CD14-positive monocyte (primary cell): ENCODE results near the gene CNIH2. TPM values are rescaled to one million over a fixed set of nuclear protein-coding genes. Genes with fewer than 3 reads are reported as not detected.
A peak's percentile ranks its signal among the peaks of the same experiment; 100 is the strongest.

Experiments used
- DNase-seq, 3 donors: peaks; one replicate each; pipeline ENCODE4 v3.0.0-alpha.2; 2011 to 2022
- H2AFZ ChIP-seq: 2 replicates; pipeline ENCODE4 v1.6.0; 2012; ENCODE audit warnings: mild to moderate bottlenecking, low read depth, low read length, inconsistent platforms; ENCODE audit not compliant: insufficient read depth, poor library complexity, severe bottlenecking
- H3K27ac ChIP-seq, 2 donors: 1 replicate in 1 of 2; 2 replicates in 1 of 2; pipeline ENCODE4 v1.5.1; 2012 to 2013; ENCODE audit warnings: low read length in 2 of 2, control low read depth in 1 of 2, inconsistent platforms in 1 of 2, low read depth in 1 of 2, mild to moderate bottlenecking in 1 of 2
- H3K27me3 ChIP-seq, 2 donors: one replicate each; pipeline versions ENCODE4 v1.6.0 to v1.6.1; 2011 to 2013; ENCODE audit warnings: low read length in 2 of 2; ENCODE audit not compliant: control insufficient read depth in 2 of 2, insufficient read depth in 2 of 2
- H3K36me3 ChIP-seq, 2 donors: replicated peaks in 1 of 2; 1 replicate in 1 of 2; 2 replicates in 1 of 2; pipeline versions ENCODE4 v1.5.1 to v1.6.1; 2012 to 2013; ENCODE audit warnings: low read length in 2 of 2, control low read depth in 1 of 2, inconsistent platforms in 1 of 2, mild to moderate bottlenecking in 1 of 2; ENCODE audit not compliant: insufficient read depth in 2 of 2, control insufficient read depth in 1 of 2
- H3K4me1 ChIP-seq, 2 donors: 1 replicate in 1 of 2; 2 replicates in 1 of 2; pipeline versions ENCODE4 v1.5.1 to v1.6.1; 2012 to 2013; ENCODE audit warnings: low read length in 2 of 2, control low read depth in 1 of 2, inconsistent platforms in 1 of 2, mild to moderate bottlenecking in 1 of 2, moderate library complexity in 1 of 2; ENCODE audit not compliant: insufficient read depth in 2 of 2, control insufficient read depth in 1 of 2
- H3K4me2 ChIP-seq: replicated peaks from 2 replicates; pipeline ENCODE3; 2012; ENCODE audit warnings: low read length, moderate library complexity, mild to moderate bottlenecking; ENCODE audit not compliant: poor library complexity, severe bottlenecking; ENCODE audit errors: extremely low read depth
- H3K4me3 ChIP-seq, 3 experiments: fragments of 200-600 bp in 1 of 3; sonication (generic) in 1 of 3; replicated peaks in 1 of 3; 1 replicate in 2 of 3; 2 replicates in 1 of 3; pipeline ENCODE4 v1.5.1; 2011 to 2013; ENCODE audit warnings: low read length in 3 of 3, mild to moderate bottlenecking in 3 of 3, control low read depth in 2 of 3, low read depth in 2 of 3, inconsistent platforms in 1 of 3, moderate library complexity in 1 of 3
- H3K79me2 ChIP-seq: 2 replicates; pipeline ENCODE4 v1.6.0; 2012; ENCODE audit warnings: mild to moderate bottlenecking, control low read depth, inconsistent platforms, low read length, moderate library complexity; ENCODE audit not compliant: insufficient read depth
- H3K9ac ChIP-seq: 2 replicates; pipeline ENCODE4 v1.6.0; 2017; ENCODE audit warnings: low read length, mild to moderate bottlenecking; ENCODE audit not compliant: insufficient read depth, poor library complexity, severe bottlenecking
- H3K9me3 ChIP-seq, 2 donors: replicated peaks in 1 of 2; 1 replicate in 1 of 2; 2 replicates in 1 of 2; pipeline versions ENCODE4 v1.5.1 to v1.6.1; 2012 to 2013; ENCODE audit warnings: low read length in 2 of 2, control low read depth in 1 of 2; ENCODE audit not compliant: control insufficient read depth in 1 of 2, insufficient read depth in 1 of 2
- H4K20me1 ChIP-seq: 2 replicates; pipeline ENCODE4 v1.6.0; 2012; ENCODE audit warnings: mild to moderate bottlenecking, low read length, control low read depth, moderate library complexity; ENCODE audit not compliant: insufficient read depth
- H3K27ac Mint-ChIP-seq, 7 donors: one replicate each; pipeline ENCODE4 v1.8.0; 2020; ENCODE audit warnings: mild to moderate bottlenecking in 7 of 7, mixed read lengths in 7 of 7, moderate library complexity in 6 of 7, inconsistent platforms in 2 of 7
- H3K27me3 Mint-ChIP-seq, 3 donors: one replicate each; pipeline ENCODE4 v1.8.0; 2021 to 2022; ENCODE audit warnings: low read depth in 3 of 3, mild to moderate bottlenecking in 3 of 3, mixed read lengths in 3 of 3, moderate library complexity in 3 of 3, inconsistent platforms in 1 of 3
- H3K36me3 Mint-ChIP-seq, 2 donors: one replicate each; pipeline ENCODE4 v1.8.0; 2020; ENCODE audit warnings: mixed read lengths in 2 of 2, inconsistent platforms in 1 of 2, mild to moderate bottlenecking in 1 of 2
- H3K4me1 Mint-ChIP-seq: one replicate; pipeline ENCODE4 v1.8.0; 2020; ENCODE audit warnings: mild to moderate bottlenecking, mixed read lengths
- H3K4me3 Mint-ChIP-seq, 2 donors: one replicate each; pipeline ENCODE4 v1.8.0; 2020; ENCODE audit warnings: mild to moderate bottlenecking in 2 of 2, mixed read lengths in 2 of 2, moderate library complexity in 1 of 2
- H3K9me3 Mint-ChIP-seq, 7 donors: one replicate each; pipeline ENCODE4 v1.8.0; 2020 to 2022; ENCODE audit warnings: mixed read lengths in 7 of 7, mild to moderate bottlenecking in 6 of 7, moderate library complexity in 6 of 7, inconsistent platforms in 2 of 7
- WGBS: methylation state at CpG from one replicate; pipeline ENCODE4 v1.1.5; 2013; ENCODE audit warnings: missing lambda C conversion rate; ENCODE audit not compliant: insufficient coverage; 5-methylcytosine and 5-hydroxymethylcytosine counted together
- intact Hi-C, 2 donors: fragments of 100-400 bp; cut with micrococcal nuclease; formaldehyde crosslinking; loops; one replicate each; pipeline versions ENCODE4 v1.15.0 to v1.15.1; 2023
- polyA plus RNA-seq, 3 donors: library from polyadenylated mRNA; depleted of rRNA in 1 of 3; unstranded in 2 of 3; stranded (reverse) in 1 of 3; fragments of 300-500 nt in 2 of 3; fragments of >200 nt in 1 of 3; fragmentation: Illumina TruSeq in 2 of 3; gene quantifications; 1 replicate in 2 of 3; 2 replicates in 1 of 3; pipeline ENCODE4 v1.2.3, GENCODE V29; 2012 to 2021
- TF ChIP-seq, protein P1 (sequence below): fragments of 200-600 bp; IDR thresholded peaks from one replicate; pipeline ENCODE4 v1.8.0; 2022; ENCODE audit warnings: antibody characterized with exemption, mild to moderate bottlenecking

CNIH2 gene
- polyA plus RNA-seq, 3 donors = 1.2 TPM; not detected in 2

DNA sequence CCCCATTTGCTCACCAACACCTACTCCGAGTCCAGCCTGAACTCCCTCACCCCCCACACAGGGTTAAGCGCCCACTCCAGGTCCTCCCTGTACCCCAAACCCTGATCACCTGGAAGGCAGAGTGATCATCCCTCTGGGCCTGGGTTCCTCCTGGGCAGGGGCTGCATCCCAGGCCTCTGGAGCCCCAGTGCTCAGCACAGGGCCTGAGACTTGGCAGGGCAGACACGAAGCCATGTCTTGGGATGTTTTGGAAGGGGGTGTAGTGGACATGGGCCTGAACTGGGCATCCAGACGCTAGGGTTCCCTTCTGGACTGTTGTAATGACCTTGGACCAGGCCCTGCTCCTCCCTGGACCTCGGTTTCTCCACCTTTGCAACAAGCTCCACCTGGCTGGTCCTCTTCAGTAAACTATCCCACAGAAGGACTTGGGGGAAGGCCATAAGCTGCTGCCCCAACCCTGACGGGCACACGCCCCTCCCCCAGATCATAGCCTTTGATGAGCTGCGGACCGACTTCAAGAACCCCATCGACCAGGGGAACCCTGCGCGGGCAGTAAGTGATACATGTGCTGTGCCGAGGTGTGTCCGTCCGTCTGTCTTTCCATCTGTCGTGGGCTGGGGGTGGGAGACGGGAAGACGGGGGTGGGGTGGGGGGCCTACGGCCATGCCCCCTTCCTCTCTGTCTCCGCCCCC is 3.9 kb downstream of the CNIH2 start:
- Histone ChIP-seq H3K4me1 (peaks cover 11 to 26% of the 10 kb centered on the region in 2 donors), H3K4me2 (no peak overlapping the region), H4K20me1 (peaks cover 49% of the 10 kb centered on the region), H3K27me3 (peaks cover 3 to 23% of the 10 kb centered on the region in 2 donors), H3K9me3 (no peaks in the 10 kb centered on the region), H3K9ac (no peak overlapping the region), H2AFZ (no peak overlapping the region), H3K79me2 (no peaks in the 10 kb centered on the region), H3K36me3 (peaks cover 3 to 14% of the 10 kb centered on the region in 2 donors), H3K4me3 (no peak overlapping the region), H3K27ac (no peak overlapping the region)
- intact Hi-C loops = loop anchor here (2.0 kb wide), 1 partner anchor 59 kb away; no protein-coding TSS in a partner anchor
- 58% methylated on average over 7 of the region's 20 CpGs for WGBS
- TF ChIP-seq, protein P1, sequence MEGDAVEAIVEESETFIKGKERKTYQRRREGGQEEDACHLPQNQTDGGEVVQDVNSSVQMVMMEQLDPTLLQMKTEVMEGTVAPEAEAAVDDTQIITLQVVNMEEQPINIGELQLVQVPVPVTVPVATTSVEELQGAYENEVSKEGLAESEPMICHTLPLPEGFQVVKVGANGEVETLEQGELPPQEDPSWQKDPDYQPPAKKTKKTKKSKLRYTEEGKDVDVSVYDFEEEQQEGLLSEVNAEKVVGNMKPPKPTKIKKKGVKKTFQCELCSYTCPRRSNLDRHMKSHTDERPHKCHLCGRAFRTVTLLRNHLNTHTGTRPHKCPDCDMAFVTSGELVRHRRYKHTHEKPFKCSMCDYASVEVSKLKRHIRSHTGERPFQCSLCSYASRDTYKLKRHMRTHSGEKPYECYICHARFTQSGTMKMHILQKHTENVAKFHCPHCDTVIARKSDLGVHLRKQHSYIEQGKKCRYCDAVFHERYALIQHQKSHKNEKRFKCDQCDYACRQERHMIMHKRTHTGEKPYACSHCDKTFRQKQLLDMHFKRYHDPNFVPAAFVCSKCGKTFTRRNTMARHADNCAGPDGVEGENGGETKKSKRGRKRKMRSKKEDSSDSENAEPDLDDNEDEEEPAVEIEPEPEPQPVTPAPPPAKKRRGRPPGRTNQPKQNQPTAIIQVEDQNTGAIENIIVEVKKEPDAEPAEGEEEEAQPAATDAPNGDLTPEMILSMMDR = no peak
- Mint-ChIP-seq H3K27ac (peak overlapping the region in 4 of 7 donors; percentile 31 to 72 (median 53)), H3K4me1 (peaks cover 24% of the 10 kb centered on the region), H3K4me3 (peak overlapping the region in 1 of 2 donors; percentile 9), H3K9me3 (peaks cover 0 to 7% (median 2%) of the 10 kb centered on the region in 7 donors), H3K36me3 (peaks cover 13 to 21% of the 10 kb centered on the region in 2 donors), H3K27me3 (peaks cover 22 to 34% (median 32%) of the 10 kb centered on the region in 3 donors)
- DNase-seq = no peak

DNA sequence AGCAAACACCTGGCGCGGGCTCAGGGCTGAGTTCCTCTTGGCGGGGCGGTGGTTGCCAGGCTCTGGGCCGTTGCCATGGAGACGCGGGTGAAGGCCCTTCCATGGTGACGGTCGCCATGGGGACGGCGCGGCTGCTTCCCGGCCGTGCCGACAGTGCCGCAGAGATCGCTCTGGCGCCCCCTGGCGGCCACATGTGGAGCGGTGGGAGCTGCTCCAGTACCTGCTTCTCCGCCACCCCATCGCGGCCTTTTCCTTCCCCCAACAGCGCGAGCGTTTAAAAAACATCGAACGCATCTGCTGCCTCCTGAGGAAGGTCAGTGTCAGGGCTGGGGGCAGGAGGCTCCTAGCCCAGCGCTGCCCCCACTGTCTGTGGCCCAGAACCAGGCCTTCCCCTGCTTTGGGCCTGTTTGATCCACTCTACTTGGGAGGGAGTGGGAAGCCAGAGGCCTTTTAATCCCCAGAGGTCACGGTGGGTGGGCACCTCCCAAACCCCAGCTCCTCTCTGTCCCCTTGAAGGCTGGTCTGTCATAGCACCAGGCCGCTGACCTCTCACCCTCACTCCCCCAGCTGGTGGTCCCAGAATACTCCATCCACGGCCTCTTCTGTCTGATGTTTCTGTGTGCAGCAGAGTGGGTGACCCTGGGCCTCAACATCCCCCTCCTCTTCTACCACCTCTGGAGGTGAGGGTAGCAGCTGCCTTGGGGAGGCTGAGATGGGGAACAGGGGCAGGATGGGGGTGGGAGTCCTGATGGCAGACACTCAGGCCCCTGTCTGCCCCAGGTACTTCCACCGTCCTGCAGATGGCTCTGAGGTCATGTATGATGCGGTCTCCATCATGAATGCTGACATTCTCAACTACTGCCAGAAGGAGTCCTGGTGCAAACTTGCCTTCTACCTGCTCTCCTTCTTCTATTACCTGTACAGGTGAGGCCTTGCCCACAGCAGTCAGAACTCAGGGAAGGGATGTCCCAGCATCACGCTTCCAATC is 4.8 kb downstream of the CNIH2 start:
- no peaks in the 10 kb centered on the region for H3K9me3 ChIP-seq
- no peak overlapping the region for H3K4me3 ChIP-seq
- Mint-ChIP-seq H3K36me3 (peaks cover 10 to 17% of the 10 kb centered on the region in 2 donors), H3K9me3 (peaks cover 0 to 7% (median 2%) of the 10 kb centered on the region in 7 donors), H3K27ac (peak overlapping the region in 2 of 7 donors; percentile 70), H3K4me3 (no peak overlapping the region), H3K27me3 (peaks cover 21 to 26% (median 24%) of the 10 kb centered on the region in 3 donors), H3K4me1 (peaks cover 26% of the 10 kb centered on the region)
- H2AFZ ChIP-seq = no peak overlapping the region
- H3K4me1 ChIP-seq = peaks cover 15 to 28% of the 10 kb centered on the region in 2 donors
- no peak overlapping the region for H3K4me2 ChIP-seq
- H3K79me2 ChIP-seq = no peaks in the 10 kb centered on the region
- peaks cover 3 to 18% of the 10 kb centered on the region in 2 donors for H3K27me3 ChIP-seq
- 8% methylated on average over 25 of the region's 35 CpGs for WGBS
- H4K20me1 ChIP-seq = peaks cover 41% of the 10 kb centered on the region
- H3K27ac ChIP-seq = no peak overlapping the region
- peaks cover 3 to 14% of the 10 kb centered on the region in 2 donors for H3K36me3 ChIP-seq
- intact Hi-C loops = loop anchor here (2.0 kb wide), 1 partner anchor 60 kb away; no protein-coding TSS in a partner anchor
- TF ChIP-seq, protein P1 = peak; percentile 96
- DNase-seq = peak; percentile 98 to 99 (median 98)
- no peak overlapping the region for H3K9ac ChIP-seq
